ENCODE results near the gene NUDT5.

Gene NUDT5

DNA sequence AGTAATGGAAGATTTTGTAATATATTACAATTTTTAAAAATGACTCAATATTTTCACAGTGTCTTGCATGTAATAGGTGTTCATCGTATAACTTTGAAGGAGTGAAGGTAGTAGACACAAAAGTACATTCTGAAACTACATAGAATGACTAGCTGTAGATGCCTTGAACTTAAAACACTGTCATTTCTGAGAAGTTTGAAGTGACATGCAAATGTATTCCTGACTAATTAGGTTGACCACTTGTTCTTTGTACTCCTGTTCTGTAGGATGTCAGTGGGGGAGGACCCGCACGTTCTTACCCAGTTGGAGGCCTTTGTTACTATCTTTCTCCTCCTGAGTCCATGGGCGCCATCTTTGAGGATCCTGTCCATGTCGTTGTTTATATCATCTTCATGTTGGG, 35.0 kb downstream of the NUDT5 start:
- no peak for DNase-seq

DNA sequence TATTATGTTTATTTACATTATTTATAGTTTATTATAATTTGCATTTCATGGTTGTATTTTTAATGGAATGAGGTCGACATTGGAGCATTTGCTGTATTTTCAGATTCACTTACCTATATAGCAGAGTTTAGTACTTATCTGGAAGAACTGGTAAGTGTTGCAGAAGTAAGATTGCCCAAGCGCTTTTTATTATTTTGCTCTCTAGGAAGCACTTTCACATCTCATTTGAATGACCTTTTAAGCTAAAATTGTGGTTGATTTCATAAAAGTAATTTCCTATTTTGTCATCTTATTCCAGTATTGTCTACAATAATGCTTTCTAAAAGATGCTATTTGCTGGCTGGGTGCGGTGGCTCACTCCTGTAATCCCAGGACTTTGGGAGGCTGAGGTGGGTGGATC, 37.6 kb downstream of the NUDT5 start:
- DNase-seq: no peak

DNA sequence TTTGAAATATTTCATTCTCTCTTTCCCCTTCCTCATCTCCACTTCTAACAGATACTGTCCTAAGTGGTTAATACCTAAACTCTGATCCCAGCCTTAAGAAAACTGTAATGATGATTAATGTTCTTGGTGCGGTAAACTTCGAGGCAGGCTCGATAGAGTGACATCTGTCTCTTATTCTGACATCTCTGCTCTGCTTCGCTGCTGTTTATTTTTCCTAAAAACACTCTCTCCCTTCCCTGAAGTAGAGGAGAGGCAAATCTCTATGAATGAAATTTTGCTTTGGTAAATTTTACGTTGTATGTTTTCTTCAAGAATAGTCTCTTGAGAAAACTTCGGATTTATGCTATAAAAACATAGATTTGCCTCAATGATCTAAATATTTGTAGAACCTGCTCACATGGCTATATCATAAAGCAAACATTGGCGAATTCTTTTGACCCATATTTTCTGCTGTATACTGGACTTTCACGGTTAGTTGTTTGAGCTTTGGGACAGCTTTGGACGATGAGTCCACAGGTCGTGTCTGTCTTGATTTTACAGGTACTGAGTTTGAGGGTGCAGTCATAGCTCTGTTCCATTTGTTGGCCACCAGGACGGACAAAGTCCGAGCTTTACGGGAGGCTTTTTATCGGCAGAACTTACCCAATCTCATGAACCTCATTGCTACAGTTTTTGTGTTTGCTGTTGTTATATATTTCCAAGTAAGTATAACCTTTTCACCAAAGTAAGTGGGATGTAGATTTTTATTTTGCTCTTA, 39.1 kb downstream of the NUDT5 start:
- DNase-seq: no peak

DNA sequence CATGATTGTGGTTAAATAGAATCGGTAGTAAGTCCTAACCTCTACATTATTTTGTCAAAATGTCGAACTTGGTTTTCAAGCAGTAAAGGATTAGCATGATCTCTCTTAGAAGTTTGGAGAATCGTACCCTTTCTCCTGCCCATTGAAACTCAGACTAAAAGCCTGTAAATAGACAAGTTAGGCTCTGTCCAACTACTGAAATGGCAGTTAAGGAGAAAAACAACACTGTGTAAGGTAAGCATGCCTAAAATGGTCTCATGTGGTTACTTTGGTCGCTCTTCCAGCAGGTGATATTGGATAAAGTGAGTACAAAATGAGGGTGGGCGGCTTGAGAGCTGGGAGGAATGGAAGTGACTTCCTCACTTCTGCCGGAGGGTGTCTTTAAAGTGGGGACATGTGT, 41.2 kb downstream of the NUDT5 start:
- no peak for DNase-seq

DNA sequence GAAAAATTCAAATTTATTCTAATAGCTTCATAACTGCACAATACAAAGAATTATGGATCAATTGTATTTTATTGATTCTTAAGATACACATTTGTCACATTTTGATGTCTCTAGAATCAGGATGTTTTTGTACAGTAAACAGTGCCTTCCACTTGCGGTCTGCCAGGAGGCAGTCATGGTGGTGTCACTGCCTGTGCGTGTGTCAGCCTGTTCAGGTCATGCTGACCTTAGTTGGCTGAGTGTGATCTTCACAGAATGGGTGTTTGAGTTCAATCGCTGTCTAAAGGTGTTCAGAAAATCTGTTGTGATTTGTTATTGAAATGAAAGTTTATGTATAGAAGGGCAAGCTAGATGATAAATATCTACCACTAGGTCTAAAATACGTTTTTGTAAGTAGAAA, 45.5 kb downstream of the NUDT5 start:
- no peak for DNase-seq

DNA sequence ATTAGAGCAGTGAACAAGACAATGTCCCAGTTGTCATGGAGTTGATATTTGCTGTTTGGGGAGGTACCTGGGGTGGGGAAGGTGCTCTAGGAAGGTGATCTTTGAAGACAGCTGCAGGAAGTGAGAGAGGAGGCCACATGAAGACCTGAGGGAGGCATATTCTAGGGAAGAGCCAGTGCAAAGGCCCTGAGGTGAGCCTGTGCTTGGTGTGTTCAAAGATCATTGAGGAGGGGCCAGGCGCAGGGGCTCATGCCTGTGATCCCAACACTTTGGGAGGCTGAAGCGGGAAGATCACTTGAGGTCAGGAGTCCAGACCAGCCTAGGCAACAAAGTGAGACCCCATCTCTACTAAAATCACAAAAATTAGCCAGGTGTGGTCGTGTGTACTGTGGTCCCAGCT, 51.2 kb downstream of the NUDT5 start:
- no peak for DNase-seq

DNA sequence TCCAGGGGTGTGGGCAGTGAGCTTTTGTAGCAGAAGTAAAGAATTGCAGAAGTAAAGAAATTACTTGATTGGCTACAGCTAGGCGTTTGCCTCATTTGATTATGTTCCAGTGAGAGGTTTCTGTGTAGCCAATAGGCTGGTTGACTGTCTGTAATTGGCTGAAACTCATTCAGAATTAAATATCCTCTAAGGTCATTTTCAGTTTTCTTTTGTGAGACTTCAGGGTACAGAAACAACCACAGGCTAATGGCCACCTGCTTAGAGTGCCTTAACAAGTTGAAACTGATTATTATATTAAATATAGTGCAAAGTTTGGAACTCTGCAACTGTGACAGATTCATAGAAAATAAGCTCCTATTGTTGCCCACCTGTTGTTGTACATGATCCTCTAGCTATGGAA, 55.7 kb downstream of the NUDT5 start:
- DNase-seq: no peak

DNA sequence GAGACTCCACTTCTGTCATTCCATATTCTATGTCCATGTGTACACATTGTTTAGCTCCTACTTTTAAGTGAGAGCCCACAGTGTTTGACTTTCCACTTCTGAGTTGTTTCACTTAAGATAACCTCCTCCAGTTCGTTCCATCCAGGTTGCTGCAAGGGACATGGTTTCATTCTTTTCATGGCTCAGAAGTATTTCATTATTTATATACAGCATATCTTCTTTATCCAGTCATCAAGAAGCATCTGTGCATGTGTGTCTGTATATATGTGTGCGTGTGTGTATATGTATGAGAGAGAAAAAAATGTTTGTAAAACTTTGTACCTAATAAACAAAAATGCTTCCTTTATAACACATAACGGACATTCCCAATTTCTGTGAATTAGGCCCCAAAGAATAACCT, 60.1 kb downstream of the NUDT5 start:
- no peak for DNase-seq

DNA sequence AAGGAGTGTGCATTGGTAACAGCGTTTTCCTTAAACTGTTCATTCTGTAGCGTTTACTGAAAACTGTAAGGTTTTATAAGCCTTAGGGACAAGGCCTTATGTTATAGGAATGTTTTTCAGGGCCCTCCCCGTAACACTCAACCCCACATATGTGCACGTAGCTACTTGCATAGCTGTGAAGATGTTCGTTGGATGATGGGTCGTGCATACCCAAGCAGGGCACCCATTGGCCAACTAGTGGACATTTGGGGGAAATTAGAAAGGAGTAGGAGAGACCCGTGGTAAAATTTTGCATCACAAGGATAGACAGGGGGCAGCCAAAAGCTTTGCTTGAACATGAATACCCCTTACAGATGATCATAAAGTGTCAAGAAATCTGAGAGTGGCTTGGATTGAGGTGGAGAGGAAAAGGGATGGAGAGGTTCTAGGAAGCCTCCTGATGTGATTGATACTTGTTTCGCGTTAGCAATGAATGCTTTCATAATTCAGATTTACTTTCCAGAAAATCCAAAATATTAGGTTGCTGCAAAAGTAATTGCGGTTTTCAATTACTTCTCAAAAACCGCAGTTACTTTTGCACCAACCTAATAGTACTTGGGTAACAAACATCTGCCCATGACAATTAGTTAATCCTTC, 65.3 kb downstream of the NUDT5 start:
- peak; percentile 44 for DNase-seq

DNA sequence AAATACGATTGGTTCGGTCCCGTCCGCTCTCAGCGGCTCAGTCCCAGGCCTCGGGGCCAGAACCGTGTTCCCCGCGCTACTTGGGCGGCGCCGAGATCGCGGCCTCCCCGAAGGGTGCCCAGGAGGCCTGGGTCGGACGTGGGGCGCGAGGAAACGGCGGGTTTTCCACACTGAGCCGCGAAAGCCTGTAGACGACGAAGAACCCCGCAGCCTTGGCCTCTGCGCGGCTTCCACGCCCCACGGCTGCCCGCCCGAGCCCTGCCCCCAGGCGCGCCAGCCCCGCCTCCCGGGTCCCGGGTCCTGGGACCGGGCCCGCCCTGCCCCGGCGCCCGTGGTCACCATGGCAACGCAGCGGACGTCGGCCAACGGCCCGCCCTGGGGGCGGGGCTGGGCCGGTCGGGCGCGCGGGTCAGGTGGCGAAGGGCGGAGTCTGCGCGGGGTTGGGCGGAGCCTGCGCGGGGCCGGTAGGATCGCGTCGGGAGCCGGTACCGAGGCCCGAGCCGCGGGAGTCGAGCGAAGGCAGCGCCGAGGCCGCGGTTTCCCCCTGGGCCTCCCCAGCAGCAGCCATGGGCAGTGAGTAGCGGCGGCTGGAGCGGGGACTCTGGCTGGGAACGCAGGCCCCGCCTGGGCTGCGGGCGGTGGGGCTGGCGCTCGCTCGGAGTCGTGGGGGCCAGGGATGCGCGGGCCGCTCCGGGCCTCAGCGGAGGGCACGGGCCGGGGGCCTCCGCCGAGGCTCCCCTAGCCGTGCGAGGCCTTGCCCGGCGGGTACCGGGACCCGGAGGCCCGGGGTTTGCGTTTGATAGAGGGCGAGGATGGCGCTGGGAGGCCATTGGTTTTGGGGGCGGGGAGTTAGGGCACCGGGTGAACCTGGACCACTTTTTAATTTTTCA, 66.2 kb downstream of the NUDT5 start, which contains the start of gene SEC61A2:
SEC61A2 (plus strand) TSS at position 456 of the 890 bp plus-strand sequence; CDS start at position 567, 111 bp downstream.
- peak; percentile 41 for DNase-seq

DNA sequence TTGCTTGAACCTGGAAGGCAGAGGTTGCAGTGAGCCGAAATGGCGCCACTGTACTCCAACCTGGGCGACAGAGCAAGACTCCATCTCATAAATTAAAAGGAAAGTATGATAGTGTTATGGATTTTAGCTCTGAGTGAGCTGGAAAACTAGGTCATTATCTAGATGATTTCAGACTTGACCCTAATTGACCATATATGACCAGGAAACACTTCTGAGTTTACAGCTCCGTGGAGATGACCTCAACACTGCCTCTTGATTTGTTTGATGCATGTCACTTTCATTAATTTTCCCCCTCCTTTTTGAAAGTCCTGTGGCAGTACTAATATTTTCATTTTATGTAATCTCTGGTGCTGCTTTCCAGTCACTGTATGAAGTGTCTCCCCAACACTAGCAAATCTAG, 74.0 kb downstream of the NUDT5 start:
- no peak for DNase-seq

Data from NCI-H446 treated with DMSO at 0.1 percent for 48 hours (cell line).